HepG2 (cell line): ENCODE measurements around the gene THRB. TPM values are rescaled to one million over a fixed set of nuclear protein-coding genes. Genes with fewer than 3 reads are reported as not detected.
A peak's percentile ranks its signal among the peaks of the same experiment; 100 is the strongest.

Source experiments
- BRD4 ChIP-seq: sonication (generic); formaldehyde crosslinking; IDR thresholded peaks from 2 replicates; pipeline ENCODE4 v1.4.0; 2020; ENCODE audit warnings: missing genetic modification reagents
- CBX5 ChIP-seq: sonication (generic); formaldehyde crosslinking; IDR thresholded peaks from 2 replicates; pipeline ENCODE4 v1.4.0; 2020; ENCODE audit warnings: missing genetic modification reagents, borderline replicate concordance
- DBP ChIP-seq: sonication (generic); formaldehyde crosslinking; IDR thresholded peaks from 2 replicates; pipeline ENCODE4 v1.4.0; 2020; ENCODE audit warnings: missing genetic modification reagents; ENCODE audit errors: not compliant biosample characterization
- ELF1 ChIP-seq: sonication (generic); formaldehyde crosslinking; IDR thresholded peaks from 2 replicates; pipeline ENCODE4 v1.4.0; 2020; ENCODE audit warnings: missing genetic modification reagents
- GMEB2 ChIP-seq: IDR thresholded peaks from 2 replicates; pipeline ENCODE4 v1.6.1; 2016; ENCODE audit warnings: missing biosample characterization, missing genetic modification reagents, low read depth
- JUNB ChIP-seq: sonication (generic); formaldehyde crosslinking; IDR thresholded peaks from 2 replicates; pipeline ENCODE4 v1.8.0; 2022; ENCODE audit warnings: missing genetic modification reagents, mild to moderate bottlenecking, borderline replicate concordance
- MIER2 ChIP-seq: IDR thresholded peaks from 2 replicates; pipeline ENCODE4 v1.6.1; 2016; ENCODE audit warnings: missing biosample characterization, missing genetic modification reagents
- MIXL1 ChIP-seq: IDR thresholded peaks from 2 replicates; pipeline ENCODE4 v1.6.1; 2016
- MYPOP ChIP-seq: sonication (generic); formaldehyde crosslinking; IDR thresholded peaks from 2 replicates; pipeline ENCODE4 v1.8.1; 2023; ENCODE audit warnings: mild to moderate bottlenecking, moderate library complexity, missing genetic modification reagents
- NBN ChIP-seq: fragments of 450-650 bp; conservative IDR thresholded peaks from 2 replicates; pipeline ENCODE4 v1.6.1; 2017
- PCBP2 ChIP-seq: fragments of 200-400 bp; formaldehyde crosslinking; optimal IDR thresholded peaks from 2 replicates; pipeline ENCODE3; 2018; ENCODE audit warnings: low read length, low read depth; ENCODE audit not compliant: poor library complexity, severe bottlenecking
- PHF20 ChIP-seq: sonication (generic); formaldehyde crosslinking; IDR thresholded peaks from 2 replicates; pipeline ENCODE4 v1.5.0; 2020; ENCODE audit warnings: mild to moderate bottlenecking, missing genetic modification reagents
- PITX1 ChIP-seq: sonication (generic); formaldehyde crosslinking; IDR thresholded peaks from 2 replicates; pipeline ENCODE4 v1.5.1; 2020; ENCODE audit warnings: mild to moderate bottlenecking, missing genetic modification reagents
- SAP130 ChIP-seq: IDR thresholded peaks from 2 replicates; pipeline ENCODE4 v1.6.1; 2016; ENCODE audit warnings: low read depth
- SMARCE1 ChIP-seq: fragments of 450-650 bp; IDR thresholded peaks from 2 replicates; pipeline ENCODE4 v1.6.1; 2017; ENCODE audit warnings: borderline replicate concordance
- SRY ChIP-seq: sonication (generic); formaldehyde crosslinking; IDR thresholded peaks from 2 replicates; pipeline ENCODE4 v1.8.0; 2022; ENCODE audit warnings: mild to moderate bottlenecking, missing genetic modification reagents
- TSC22D2 ChIP-seq: sonication (generic); formaldehyde crosslinking; IDR thresholded peaks from 2 replicates; pipeline ENCODE4 v1.5.1; 2020; ENCODE audit warnings: missing genetic modification reagents, mild to moderate bottlenecking, borderline replicate concordance
- UBTF ChIP-seq: sonication (generic); formaldehyde crosslinking; IDR thresholded peaks from 2 replicates; pipeline ENCODE4 v1.4.0; 2020; ENCODE audit warnings: mild to moderate bottlenecking, missing genetic modification reagents
- ZNF274 ChIP-seq: sonication (generic); formaldehyde crosslinking; IDR thresholded peaks from 2 replicates; pipeline ENCODE4 v1.5.1; 2020; ENCODE audit warnings: mild to moderate bottlenecking, missing genetic modification reagents
- ZNF343 ChIP-seq: sonication (generic); formaldehyde crosslinking; IDR thresholded peaks from 2 replicates; pipeline ENCODE4 v1.4.0; 2020; ENCODE audit warnings: mild to moderate bottlenecking, missing genetic modification reagents
- ZNF432 ChIP-seq: sonication (generic); formaldehyde crosslinking; IDR thresholded peaks from 2 replicates; pipeline ENCODE4 v1.5.0; 2020; ENCODE audit warnings: missing genetic modification reagents, mild to moderate bottlenecking, borderline replicate concordance
- ZNF629 ChIP-seq: sonication (generic); formaldehyde crosslinking; conservative IDR thresholded peaks from 2 replicates; pipeline ENCODE4 v1.5.0; 2020; ENCODE audit warnings: missing genetic modification reagents
- ZNF672 ChIP-seq: sonication (generic); formaldehyde crosslinking; IDR thresholded peaks from 2 replicates; pipeline ENCODE4 v1.8.1; 2022; ENCODE audit warnings: missing genetic modification reagents
- ZNF776 ChIP-seq: sonication (generic); formaldehyde crosslinking; IDR thresholded peaks from 2 replicates; pipeline ENCODE4 v1.4.0; 2020; ENCODE audit warnings: mild to moderate bottlenecking, missing genetic modification reagents
- ZSCAN20 ChIP-seq: sonication (generic); formaldehyde crosslinking; IDR thresholded peaks from 2 replicates; pipeline ENCODE4 v1.4.0; 2020; ENCODE audit warnings: missing genetic modification reagents, mild to moderate bottlenecking, borderline replicate concordance
- ZSCAN9 ChIP-seq: IDR thresholded peaks from 2 replicates; pipeline ENCODE4 v1.6.1; 2016; ENCODE audit warnings: borderline replicate concordance
- ZZZ3 ChIP-seq: sonication (generic); formaldehyde crosslinking; IDR thresholded peaks from 2 replicates; pipeline ENCODE4 v1.4.0; 2020; ENCODE audit warnings: missing genetic modification reagents, mild to moderate bottlenecking, borderline replicate concordance
- polyA plus RNA-seq, 8 experiments: library from polyadenylated mRNA; depleted of rRNA in 3 of 8; stranded (reverse) in 7 of 8; unstranded in 1 of 8; fragments of >200 nt; fragmentation: Illumina TruSeq in 4 of 8; extraction: Trizol in 4 of 8; gene quantifications; 2 replicates each; pipeline versions ENCODE4 v1.2.1 to v1.2.3, GENCODE V29; 2011 to 2016; ENCODE audit warnings: low read depth in 4 of 8, missing spikeins in 1 of 8, mixed read lengths in 1 of 8; ENCODE audit not compliant: insufficient read depth in 1 of 8
- total RNA-seq, 5 experiments: library from RNA; depleted of rRNA; stranded (reverse); fragments of >200 nt; fragmentation: Illumina TruSeq; extraction: Trizol; gene quantifications; 2 replicates each; pipeline ENCODE4 v1.2.3, GENCODE V29; 2016; ENCODE audit warnings: low read depth in 1 of 5

Gene THRB
- total and polyA plus RNA-seq, 2 of the 13 experiments (the other 11 are each of a cell fraction or from before 2014, with no cell fraction given), result 4.7 to 22.7 TPM

GRCh38 chr3:24451461-24452099 lies 43.1 kb downstream of the THRB start (continued):
- TF ChIP-seq ZZZ3 (CRISPR knock-in tag) (no peak), MIXL1 (CRISPR knock-in tag) (peak; percentile 95), MYPOP (peak; percentile 84; the same call in 1 of the 2 replicates), ZNF776 (CRISPR knock-in tag) (no peak), ZNF274 (CRISPR knock-in tag) (no peak), JUNB (CRISPR knock-in tag) (no peak; the same call in 1 of the 2 replicates), ZSCAN20 (CRISPR knock-in tag) (no peak), ZNF629 (CRISPR knock-in tag) (peak; percentile 47), BRD4 (peak; percentile 88), ZNF432 (CRISPR knock-in tag) (no peak), NBN (no peak), SAP130 (peak; percentile 89), MIER2 (CRISPR knock-in tag) (peak; percentile 64; the same call in 1 of the 2 replicates), ELF1 (CRISPR knock-in tag) (peak; percentile 23; the same call in 1 of the 2 replicates), PITX1 (CRISPR knock-in tag) (peak; percentile 93), SRY (CRISPR knock-in tag) (no peak; the same call in 1 of the 2 replicates), TSC22D2 (CRISPR knock-in tag) (0 out of 2 replicates have a peak, but pooled peaks have one; percentile 23), ZNF343 (no peak), PCBP2 (no peak), ZNF672 (no peak), DBP (CRISPR knock-in tag) (no peak), ZSCAN9 (CRISPR knock-in tag) (peak; percentile 25; the same call in 1 of the 2 replicates), UBTF (peak; percentile 59), SMARCE1 (no peak), CBX5 (CRISPR knock-in tag) (peak; percentile 83; the same call in 1 of the 2 replicates), GMEB2 (CRISPR knock-in tag) (no peak; the same call in 1 of the 2 replicates), PHF20 (CRISPR knock-in tag) (no peak)
